Stimulated activated naive CD4-positive, alpha-beta T cell (primary cell): ENCODE results near the gene TRIM47.

ENCODE experiments used
- DNase-seq, 6 experiments: peaks; one replicate each; lab custom pipeline; 2025; lab: John Stamatoyannopoulos, UW

TRIM47 gene

GRCh38 chr17:75878174-75878998 is at the start of gene TRIM47:
Gene TRIM47 (minus strand): TSS chr17:75878581. CDS start chr17:75878548, 33 bp downstream.
- DNase-seq = peak in 3 of 6 experiments; percentile 10 to 52 (median 18)

- DNase-seq = no peak
Observed at GRCh38 chr17:75927286-75927922, 49.0 kb upstream of the TRIM47 start.

- DNase-seq = no peak
Observed at GRCh38 chr17:75926456-75926855, 48.1 kb upstream of the TRIM47 start.

GRCh38 chr17:75925912-75926311 is 47.5 kb upstream of the TRIM47 start:
- DNase-seq = no peak

- no peak for DNase-seq
Observed at GRCh38 chr17:75925103-75925502, 46.7 kb upstream of the TRIM47 start.

GRCh38 chr17:75922963-75923874 is 44.8 kb upstream of the TRIM47 start:
- no peak for DNase-seq

- DNase-seq = no peak
Observed at GRCh38 chr17:75922173-75922961, 44.0 kb upstream of the TRIM47 start.

GRCh38 chr17:75921596-75921995 is 43.2 kb upstream of the TRIM47 start:
- DNase-seq = no peak

- DNase-seq = no peak
Observed at GRCh38 chr17:75920045-75920560, 41.7 kb upstream of the TRIM47 start.

- DNase-seq = no peak
Observed at GRCh38 chr17:75919611-75920010, 41.2 kb upstream of the TRIM47 start.

- DNase-seq = no peak
Observed at GRCh38 chr17:75917917-75918445, 39.6 kb upstream of the TRIM47 start.

GRCh38 chr17:75917141-75917916 is 38.9 kb upstream of the TRIM47 start:
- DNase-seq = no peak

- DNase-seq = no peak
Observed at GRCh38 chr17:75915268-75915667, 36.9 kb upstream of the TRIM47 start.

GRCh38 chr17:75914643-75915267 is 36.4 kb upstream of the TRIM47 start:
- no peak for DNase-seq

GRCh38 chr17:75913537-75914210 is 35.3 kb upstream of the TRIM47 start:
- DNase-seq = no peak

GRCh38 chr17:75910699-75911098 is 32.3 kb upstream of the TRIM47 start:
- DNase-seq = no peak

- peak in 1 of 6 experiments; percentile 7 for DNase-seq
Observed at GRCh38 chr17:75909812-75910274, 31.5 kb upstream of the TRIM47 start.

GRCh38 chr17:75909051-75909811 is 30.9 kb upstream of the TRIM47 start:
- no peak for DNase-seq
